ENCODE measurements around the gene RAMP1.

RAMP1 gene

GRCh38 chr2:237898057-237898414 is 38.6 kb downstream of the RAMP1 start:
- DNase-seq = no peak

GRCh38 chr2:237900891-237901831 is 41.7 kb downstream of the RAMP1 start:
- DNase-seq = peak; percentile 15

- no peak for DNase-seq
Observed at GRCh38 chr2:237901932-237902850, 42.8 kb downstream of the RAMP1 start.

- no peak for DNase-seq
Observed at GRCh38 chr2:237904831-237905599, 45.6 kb downstream of the RAMP1 start.

- no peak for DNase-seq
Observed at GRCh38 chr2:237907144-237907543, 47.7 kb downstream of the RAMP1 start.

GRCh38 chr2:237909075-237909695 is 49.8 kb downstream of the RAMP1 start:
- DNase-seq = no peak

- DNase-seq = no peak
Observed at GRCh38 chr2:237909801-237910475, 50.5 kb downstream of the RAMP1 start.

- DNase-seq = no peak
Observed at GRCh38 chr2:237910576-237911362, 51.3 kb downstream of the RAMP1 start.

- DNase-seq = no peak
Observed at GRCh38 chr2:237911363-237912017, 52.1 kb downstream of the RAMP1 start.

- no peak for DNase-seq
Observed at GRCh38 chr2:237912271-237913192, 53.1 kb downstream of the RAMP1 start.

GRCh38 chr2:237913193-237913917 is 53.9 kb downstream of the RAMP1 start:
- no peak for DNase-seq

GRCh38 chr2:237915576-237915975 is 56.2 kb downstream of the RAMP1 start:
- DNase-seq = no peak

- DNase-seq = no peak
Observed at GRCh38 chr2:237916296-237916695, 56.9 kb downstream of the RAMP1 start.

GRCh38 chr2:237917696-237918374 is 58.4 kb downstream of the RAMP1 start:
- DNase-seq = no peak

GRCh38 chr2:237919593-237919992 is 60.2 kb downstream of the RAMP1 start:
- DNase-seq = no peak

GRCh38 chr2:237920673-237921072 is 61.2 kb downstream of the RAMP1 start:
- DNase-seq = no peak

GRCh38 chr2:237921967-237922492 is 62.6 kb downstream of the RAMP1 start:
- no peak for DNase-seq

Data from CD4-positive, alpha-beta T cell treated with Interleukin-4 for 4 hours (primary cell).